GM19438 (cell line): Measurements from ENCODE around the gene FAIM2.
"Not testable (repeated sequence)": the region's sequence is repeated elsewhere in the genome, so short reads cannot be mapped to it uniquely, and the experiment has no call there.

Experiments
- ATAC-seq: cut with Tn5 transposase; IDR thresholded peaks from one replicate; pipeline ENCODE4 v1.9.1; 2021; ENCODE audit warnings: low read depth; ENCODE audit not compliant: unreplicated experiment

FAIM2 gene

DNA sequence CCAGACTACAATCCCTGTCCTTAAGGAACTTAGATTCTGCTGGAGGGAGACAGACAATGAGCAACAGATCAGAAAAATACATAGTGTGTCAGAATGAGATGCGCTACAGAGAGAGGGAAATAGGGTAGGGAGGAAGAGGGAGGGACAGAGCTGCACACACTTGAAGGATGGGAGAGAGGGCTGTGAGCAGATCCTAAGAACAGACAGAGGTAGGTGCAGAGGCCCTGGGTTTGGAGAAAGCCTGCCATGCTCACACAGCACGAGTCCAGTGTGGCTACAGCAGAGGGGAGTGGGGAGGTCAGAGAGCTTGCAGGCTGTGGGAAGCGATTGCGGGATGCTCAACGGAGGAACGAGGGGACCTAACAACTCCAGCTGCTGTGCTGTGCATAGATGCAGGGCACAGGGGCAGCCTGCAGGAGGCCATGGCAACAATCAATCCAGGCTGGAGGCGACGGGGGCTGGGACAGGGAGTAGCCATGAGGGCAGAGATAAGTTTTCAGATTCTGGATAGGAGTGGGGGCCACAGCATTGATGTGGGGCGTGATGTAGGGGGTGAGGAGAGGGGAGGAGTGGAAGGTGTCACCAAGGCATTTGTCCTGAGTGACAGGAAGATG, 20.7 kb downstream of the FAIM2 start:
- ATAC-seq: no peak

DNA sequence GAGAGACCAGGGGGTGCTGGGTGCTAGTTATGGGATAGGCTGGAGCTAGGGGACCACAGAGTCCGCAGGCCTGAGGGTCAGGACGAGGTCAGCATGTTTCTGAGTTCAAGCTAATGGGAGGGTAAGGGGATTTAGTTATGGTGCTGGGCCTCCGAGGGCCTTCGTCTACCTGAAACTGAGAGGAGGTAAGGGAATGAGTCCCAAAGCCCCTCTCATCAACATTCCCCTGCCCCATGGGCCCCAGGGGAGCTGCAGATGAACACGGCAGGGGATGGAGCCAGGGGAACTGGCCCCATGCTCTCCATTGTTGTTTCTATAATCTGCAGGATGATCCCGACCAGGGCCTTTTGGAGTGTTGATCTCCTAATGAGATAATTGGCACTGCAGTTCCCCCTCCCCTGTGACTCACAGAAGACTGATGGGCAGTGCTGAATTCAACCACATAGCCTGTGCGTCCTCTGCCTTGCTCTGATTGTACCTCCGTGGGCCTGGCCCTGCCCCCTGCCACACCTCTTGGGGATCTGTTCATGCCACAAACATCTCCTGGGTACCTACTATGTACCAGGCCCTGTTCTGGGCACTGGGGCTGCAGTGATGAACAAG, 21.4 kb downstream of the FAIM2 start:
- ATAC-seq: no peak

DNA sequence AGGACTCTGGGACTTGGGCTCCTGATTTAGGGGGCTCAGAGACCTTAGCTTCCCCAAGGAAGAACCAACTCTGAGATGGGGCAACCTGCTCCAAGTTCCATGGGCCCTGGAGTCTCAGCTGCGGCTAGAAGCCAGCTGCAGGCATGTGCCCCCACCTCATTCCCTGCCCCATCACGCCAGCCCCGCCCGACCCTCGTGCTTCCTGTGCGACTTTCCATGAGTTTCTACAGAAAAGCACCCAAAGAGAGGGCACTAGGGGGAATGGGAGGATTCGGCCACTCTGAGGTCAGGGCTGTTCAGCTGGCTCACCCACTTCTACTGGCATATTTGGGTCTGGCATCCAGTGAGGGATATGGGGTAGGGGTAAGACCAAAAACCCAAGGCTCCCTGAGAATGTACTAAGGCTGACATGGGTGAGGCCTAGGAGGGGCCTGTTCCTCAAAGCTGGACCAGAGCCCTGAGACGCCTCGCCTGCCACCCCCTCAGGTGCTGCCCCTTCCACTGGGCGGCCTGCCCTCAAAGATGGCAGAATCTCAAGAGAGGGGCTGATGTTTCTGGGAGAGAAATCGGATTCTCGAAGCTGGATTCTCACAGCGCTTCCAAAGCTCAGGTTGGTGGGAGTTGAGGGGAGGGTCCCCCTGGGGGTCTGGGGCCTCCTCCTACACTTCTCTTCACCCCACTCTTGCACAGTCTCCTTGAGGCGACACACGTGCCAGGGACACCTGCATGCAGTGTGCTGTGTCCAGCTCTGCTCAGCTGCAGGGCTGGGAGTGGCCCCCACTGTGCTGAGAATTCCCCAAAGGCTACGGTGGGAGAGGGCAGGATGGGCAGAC, 22.1 kb downstream of the FAIM2 start:
- ATAC-seq: no peak

DNA sequence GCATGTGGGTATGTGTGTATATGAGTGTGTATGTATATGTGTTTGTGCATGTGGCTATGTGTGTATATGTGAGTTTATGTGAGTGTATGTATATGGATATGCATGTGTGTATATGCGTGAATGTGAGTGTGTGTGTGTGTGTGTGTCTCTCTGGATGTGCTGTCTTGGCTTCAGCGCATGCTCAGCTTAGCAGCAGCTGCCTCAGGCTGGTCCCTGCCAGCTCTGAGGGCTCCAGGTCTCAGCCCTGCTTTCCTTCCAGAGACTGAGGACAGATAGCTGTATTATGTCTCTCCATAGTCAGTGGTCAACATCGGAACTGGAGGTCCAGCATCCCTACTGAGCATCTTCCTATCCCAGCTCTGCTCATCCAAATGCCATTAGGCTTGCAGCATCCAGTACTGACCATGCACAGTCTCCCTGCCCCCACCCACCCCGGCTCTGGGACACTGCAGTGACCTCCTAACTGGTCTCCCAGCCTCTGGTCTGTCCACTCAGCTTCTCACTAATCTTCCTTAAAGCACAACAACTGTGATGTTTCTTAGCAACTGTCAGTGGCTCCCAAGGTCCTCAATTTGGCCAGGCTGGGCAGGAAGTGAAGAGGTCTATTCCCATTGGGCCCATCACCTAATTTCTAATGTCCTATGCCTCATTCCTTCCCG, 22.8 kb downstream of the FAIM2 start:
- ATAC-seq: no peak

DNA sequence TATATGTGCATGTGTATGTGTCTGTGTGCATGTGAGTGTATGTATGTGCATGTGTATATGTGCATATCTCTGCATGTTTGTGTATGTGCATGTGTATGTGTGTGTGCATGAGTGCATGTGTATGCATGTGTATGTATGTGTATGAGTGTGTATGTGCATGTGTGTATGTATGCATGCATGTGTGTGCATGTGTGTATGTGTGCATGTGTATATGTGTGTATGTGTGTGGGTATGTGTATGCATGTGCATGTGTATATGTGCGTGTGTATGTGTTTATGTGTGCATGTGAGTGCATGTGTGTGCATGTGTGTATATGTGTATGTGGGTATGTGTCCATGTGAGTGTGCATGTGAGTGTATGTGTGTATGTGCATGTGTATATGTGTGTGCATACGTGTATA, 24.6 kb downstream of the FAIM2 start:
- not testable (repeated sequence) for ATAC-seq

DNA sequence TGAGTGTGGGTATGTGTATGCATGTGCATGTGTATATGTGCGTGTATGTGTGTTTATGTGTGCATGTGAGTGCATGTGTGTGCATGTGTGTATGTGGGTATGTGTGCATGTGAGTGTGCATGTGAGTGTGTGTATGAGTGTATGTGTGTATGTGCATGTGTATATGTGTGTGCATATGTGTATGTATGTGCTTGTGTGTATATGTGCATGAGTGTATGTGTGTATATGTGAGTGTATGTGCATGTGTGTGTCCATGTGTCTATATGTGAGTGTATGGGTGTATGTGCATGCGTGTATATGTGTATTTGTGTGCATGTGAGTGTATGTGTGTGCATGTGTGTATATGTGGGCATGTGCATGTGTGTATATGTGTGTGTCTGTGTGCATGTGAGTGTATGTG, 25.7 kb downstream of the FAIM2 start:
- no peak for ATAC-seq

DNA sequence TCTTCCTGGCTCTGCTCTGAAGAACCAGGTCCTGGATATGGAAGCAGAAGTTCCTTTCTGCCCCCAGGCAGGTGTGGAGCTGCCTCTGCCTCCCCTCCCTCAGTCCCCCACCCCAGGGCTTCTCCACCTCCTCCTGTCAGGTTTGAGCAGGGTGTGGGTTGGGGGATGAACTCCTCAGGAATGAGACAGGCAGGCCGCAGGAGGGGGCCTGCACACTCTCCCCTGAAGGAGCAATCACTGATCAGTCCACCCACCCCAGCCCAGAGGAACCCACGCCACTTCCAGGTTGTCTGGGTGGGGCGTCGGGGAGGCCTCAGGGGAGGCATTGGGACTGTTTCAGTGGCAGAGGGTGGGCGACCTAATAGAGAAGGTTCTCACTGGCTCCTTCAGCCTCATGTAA, 26.6 kb downstream of the FAIM2 start:
- no peak for ATAC-seq

DNA sequence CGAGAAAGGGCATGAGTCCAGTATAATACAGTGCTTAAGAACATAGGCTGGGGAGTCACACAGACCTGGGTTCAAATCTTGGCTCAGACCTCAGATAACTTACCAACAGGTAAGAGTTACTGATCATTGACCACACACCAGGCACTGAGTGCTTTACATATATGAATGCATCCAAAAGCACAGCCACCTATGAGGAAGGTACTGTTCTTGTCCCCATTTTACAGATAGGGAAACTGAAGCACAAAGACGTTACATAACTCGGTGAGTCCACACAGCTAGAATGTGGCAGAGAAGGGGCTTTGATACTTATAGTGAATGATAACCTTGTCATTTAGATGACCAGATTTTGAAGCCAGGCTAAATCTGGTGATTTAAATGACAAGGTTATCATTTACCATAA, 27.6 kb downstream of the FAIM2 start:
- no peak for ATAC-seq

DNA sequence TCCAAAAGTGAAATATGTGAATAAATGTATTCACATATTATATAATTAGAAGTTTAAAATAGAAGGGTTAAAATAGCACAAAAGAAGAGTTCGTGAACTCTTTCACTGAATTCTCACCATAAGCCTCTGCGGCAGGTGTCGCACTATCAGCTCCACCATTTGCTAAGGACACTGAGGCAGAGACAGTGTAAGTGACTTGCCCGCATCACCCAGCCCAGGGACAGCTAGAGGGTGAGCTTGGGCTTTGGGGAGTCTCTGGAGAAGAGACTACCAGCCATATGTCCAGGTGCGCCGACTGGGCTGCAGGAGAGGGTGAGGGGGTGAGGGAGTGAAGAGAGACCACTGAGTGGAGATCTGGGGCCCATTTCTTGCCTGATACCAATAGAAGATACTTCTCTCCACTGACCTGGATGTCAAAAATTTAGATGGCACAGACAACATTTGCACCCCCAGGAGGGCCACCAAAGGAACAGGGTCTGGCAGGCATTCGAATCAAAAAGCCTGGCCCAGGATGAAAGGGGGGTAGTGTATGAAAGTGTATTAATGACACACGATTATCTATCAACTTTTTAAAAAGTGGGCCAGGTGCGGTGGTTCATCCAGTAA, 28.5 kb downstream of the FAIM2 start:
- ATAC-seq: no peak

DNA sequence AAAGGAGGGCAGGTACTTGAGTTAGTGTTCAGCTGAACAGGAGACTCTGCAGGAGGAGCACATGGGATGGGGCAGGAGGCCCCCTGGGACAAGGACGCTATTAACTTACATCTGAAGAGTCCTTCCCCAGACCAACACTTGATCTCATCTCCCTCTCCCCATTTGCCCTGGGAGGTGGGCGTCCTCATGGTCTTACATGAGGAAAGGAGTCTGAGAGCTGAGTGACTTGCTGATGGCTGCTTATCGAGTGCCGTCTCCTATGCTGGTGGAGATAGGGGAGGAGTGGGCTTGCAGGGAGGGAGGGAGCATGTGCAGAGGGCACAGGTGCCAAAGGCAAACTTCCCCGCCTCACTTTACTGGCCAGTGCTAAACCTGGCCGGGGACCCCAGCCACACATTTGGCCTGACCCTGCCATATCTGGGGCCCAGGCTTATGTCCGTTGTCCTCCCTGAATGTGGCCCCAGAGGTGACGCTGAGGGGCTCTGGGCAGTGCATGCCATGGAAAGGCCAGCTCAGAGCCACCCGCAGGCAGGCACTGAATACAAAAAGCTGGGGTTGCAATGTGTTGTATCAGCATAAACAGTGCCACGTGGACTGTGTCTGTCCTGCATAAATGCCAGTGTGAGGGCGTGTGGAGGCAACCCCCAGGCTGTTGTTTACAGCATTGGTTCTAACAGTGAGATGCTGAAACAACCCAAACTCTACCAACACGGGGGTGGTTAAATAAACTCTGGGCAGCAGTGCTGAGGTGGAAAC, 29.4 kb downstream of the FAIM2 start:
- no peak for ATAC-seq

DNA sequence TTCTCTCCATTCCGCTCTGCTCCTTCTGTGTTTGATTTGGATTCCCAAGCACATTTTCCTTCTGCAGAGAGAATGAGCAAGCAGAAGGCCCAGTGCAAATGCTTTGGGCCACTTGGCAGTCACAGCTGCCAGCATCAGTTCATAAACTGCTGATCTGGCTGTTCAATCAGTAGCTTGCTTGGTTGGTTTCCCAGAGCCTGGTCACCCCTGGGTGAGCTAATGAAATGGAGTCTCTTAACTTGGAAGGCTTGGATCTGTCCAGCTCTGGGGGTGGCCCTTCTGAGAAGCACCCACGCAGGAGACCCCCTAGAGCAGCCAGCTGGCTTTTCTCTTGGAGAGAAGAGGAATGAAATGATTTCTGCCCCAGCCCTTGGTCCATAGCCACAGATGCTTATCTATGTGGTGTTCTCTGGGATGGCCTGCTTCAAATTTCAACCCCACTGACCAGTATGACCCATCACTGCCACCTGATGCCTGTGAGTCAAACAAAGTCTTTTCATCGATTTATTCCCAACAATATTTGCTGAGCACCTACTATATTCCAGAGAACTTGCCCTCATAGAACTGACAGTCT, 30.3 kb downstream of the FAIM2 start:
- no peak for ATAC-seq

DNA sequence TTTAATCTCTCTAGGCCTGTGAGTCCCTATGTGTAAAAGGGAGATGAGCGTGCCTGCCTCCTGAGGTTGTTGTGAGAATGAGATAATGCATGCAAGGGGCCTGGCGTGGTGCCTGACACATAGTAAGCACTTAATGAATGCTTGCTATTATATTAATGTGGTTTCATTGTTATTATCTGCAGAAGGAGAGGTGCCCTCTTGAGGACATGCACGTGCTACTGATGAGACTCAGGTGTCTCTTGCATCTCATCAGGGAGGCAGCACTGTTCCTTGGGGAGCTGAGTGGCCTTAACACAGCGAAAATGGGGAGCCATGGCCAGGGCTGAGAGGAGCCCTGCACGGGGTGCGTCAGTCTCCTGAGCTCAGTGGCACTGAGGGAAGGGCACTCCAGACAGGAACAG, 30.9 kb downstream of the FAIM2 start:
- no peak for ATAC-seq

DNA sequence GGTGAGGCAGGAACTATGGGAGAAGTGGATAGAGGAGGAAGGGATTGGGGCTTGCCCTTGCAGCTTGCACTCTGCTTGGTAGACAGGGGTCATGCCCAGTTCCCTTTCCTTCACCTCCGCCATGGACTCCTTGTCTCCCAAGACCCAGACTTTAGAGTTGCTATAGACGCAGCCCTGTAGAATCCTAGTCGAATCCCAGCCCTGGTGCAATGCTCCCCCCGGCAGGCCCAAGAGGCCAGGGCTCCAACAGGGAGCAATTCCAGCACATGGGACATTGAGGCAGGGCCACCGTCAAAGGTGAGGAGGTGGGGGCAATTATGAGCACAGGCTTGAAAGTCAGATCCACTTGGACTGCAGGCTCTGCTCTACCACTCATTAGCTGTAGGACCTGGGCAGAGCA, 31.3 kb downstream of the FAIM2 start:
- no peak for ATAC-seq

DNA sequence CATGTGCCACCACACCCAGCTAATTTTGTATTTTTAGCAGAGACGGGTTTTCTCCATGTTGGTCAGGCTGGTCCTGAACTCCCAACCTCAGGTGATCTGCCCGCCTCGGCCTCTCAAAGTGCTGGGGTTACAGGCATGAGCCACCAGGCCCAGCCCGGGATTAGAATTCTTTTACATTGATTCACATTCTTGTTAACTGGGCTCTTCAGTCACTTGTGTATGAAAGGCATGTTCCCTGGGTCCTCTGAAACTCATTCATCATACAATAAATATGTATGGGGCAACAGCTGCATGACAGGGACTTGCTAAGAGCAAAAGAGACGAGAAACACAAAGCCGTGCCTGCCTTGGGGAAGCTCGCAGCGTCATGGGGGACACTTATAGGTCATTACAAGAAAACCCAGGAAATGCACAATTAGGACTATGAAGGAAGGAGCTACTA, 31.9 kb downstream of the FAIM2 start:
- ATAC-seq: not testable (repeated sequence)

DNA sequence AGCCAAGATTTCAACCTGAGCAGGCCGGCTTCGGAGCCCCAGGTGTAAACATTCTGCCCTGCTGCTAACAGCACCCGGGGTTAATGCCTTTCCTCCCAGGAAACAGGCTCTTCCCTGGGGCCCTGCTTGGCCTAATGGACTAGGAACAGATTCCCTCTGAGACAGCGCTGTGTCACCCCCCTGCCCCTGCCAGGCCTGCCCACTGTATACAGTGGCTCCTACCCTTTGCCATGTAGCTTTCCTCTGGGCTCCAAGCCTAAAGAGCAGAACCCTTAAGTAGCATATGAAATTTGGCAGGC, 32.5 kb downstream of the FAIM2 start:
- no peak for ATAC-seq

DNA sequence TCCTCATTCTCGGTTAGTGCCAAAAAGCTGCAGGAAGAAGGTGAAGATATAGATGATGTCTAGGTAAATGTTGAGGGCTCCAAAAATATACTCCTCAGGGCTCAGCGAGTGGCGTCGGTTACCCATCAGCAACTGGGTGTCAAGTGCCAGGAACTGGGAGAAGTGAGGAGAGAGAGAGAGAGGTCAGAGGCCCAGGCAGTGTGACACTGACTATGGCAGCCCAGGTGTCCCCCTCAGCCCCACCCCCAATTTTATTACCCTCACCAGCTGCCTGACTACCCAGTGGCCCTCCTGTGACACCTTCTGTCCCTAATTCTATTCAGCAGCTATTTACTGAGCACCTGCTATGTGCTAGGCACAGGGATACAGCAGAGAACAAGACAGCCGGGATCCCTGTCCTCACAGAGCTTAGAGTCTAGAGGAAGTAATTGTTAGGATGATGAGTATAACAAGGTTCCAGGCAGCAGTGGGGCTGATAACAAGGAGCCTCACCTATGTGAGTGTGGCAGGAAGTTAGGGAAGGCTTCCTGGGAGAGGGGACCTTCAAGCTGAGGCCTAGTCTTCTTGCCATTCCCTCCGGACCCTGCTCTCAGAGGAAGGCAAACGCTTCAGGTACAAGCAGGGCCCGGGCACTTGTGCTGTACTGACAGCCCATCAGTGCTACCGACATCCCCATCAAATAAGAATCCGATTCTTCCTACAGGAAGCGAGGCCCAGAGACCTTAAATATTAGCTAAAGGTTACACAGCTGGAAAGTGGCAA, 33.0 kb downstream of the FAIM2 start:
- no peak for ATAC-seq

DNA sequence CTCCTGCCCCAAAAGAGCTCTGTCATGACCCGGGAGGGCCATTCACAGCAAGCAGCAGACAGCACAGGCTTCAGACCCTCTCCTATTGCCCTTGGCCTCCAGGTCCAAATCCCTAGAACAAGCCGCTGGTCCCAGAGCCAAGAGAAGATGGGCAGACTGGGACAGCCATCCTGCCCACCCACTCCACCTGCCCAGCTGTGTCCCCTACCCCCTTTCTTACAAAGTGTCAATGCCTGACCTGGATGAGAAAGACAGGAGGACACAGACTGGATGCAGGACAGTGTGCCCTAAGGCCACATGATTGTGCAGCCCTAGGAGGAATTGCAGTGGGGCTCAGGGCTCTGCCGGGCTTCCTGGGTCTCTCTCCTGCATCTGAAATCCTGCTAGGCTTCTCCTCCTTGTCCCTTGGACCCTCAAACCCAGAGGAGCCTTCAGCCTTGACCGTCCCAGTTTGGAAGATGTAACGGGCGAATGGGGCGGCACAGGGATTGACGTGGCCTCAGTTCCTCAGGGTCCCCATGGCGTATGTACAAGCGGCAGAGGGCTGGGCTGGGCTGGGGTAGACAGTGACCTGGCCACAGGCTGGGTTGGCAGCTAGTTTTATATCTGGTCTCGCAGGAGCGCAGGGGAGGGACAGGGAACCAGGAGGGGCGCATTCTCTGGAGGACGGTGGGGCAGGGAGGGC, 33.7 kb downstream of the FAIM2 start:
- ATAC-seq: no peak

DNA sequence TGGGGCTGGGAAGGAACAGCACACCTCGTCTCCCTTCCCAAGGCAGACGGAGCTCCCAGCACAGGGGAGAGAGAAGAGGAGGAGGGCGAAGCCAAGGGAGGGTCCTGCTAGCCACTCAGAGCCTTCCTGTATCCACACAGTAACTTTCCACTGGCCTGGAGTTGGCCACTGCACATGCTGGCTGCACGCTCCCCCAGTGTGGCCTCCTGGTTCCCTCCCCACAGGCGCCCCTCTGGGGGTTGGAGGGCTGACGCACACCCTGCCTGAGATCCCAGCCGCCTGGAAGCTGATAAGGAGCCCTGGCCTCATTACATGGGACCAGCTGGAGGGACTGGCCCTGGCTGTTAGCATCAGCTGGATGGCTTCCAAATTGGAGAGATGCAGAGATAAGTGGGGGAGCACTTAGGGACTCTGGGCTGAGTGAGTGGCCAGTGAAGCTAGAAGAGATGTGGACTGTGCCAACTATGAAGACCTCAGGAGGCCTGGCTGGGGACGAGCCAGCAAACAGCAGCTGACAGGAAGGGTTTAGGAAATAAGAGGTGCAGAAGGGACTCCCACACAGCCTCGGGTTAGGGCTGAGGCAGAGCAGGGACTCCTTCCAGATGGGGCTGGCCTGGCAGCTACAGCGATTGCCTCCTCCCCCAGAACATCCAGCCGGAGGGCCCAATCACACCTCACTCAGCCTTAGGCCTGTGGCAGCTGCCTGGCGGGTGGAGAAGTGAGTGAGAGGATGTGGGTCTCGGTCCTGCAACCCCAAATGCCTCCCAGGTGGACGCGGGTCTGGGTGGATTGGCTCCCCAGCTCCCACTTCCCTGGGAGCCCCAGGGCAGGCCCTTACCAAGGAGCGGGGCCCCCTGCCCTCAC, 34.5 kb downstream of the FAIM2 start:
- no peak for ATAC-seq
